CD14-positive monocyte (primary cell): Measurements from ENCODE around the gene NDUFS5. TPM values are rescaled to one million over a fixed set of nuclear protein-coding genes. Genes with fewer than 3 reads are reported as not detected.
"Not testable (repeated sequence)": the region's sequence is repeated elsewhere in the genome, so short reads cannot be mapped to it uniquely, and the experiment has no call there.

ENCODE experiments used
- DNase-seq, 3 donors: peaks; one replicate each; pipeline ENCODE4 v3.0.0-alpha.2; 2011 to 2022
- H2AFZ ChIP-seq: 2 replicates; pipeline ENCODE4 v1.6.0; 2012; ENCODE audit warnings: mild to moderate bottlenecking, low read depth, low read length, inconsistent platforms; ENCODE audit not compliant: insufficient read depth, poor library complexity, severe bottlenecking
- H3K27ac ChIP-seq, 2 donors: 1 replicate in 1 of 2; 2 replicates in 1 of 2; pipeline ENCODE4 v1.5.1; 2012 to 2013; ENCODE audit warnings: low read length in 2 of 2, control low read depth in 1 of 2, inconsistent platforms in 1 of 2, low read depth in 1 of 2, mild to moderate bottlenecking in 1 of 2
- H3K27me3 ChIP-seq, 2 donors: one replicate each; pipeline versions ENCODE4 v1.6.0 to v1.6.1; 2011 to 2013; ENCODE audit warnings: low read length in 2 of 2; ENCODE audit not compliant: control insufficient read depth in 2 of 2, insufficient read depth in 2 of 2
- H3K36me3 ChIP-seq, 2 donors: replicated peaks in 1 of 2; 1 replicate in 1 of 2; 2 replicates in 1 of 2; pipeline versions ENCODE4 v1.5.1 to v1.6.1; 2012 to 2013; ENCODE audit warnings: low read length in 2 of 2, control low read depth in 1 of 2, inconsistent platforms in 1 of 2, mild to moderate bottlenecking in 1 of 2; ENCODE audit not compliant: insufficient read depth in 2 of 2, control insufficient read depth in 1 of 2
- H3K4me1 ChIP-seq, 2 donors: 1 replicate in 1 of 2; 2 replicates in 1 of 2; pipeline versions ENCODE4 v1.5.1 to v1.6.1; 2012 to 2013; ENCODE audit warnings: low read length in 2 of 2, control low read depth in 1 of 2, inconsistent platforms in 1 of 2, mild to moderate bottlenecking in 1 of 2, moderate library complexity in 1 of 2; ENCODE audit not compliant: insufficient read depth in 2 of 2, control insufficient read depth in 1 of 2
- H3K4me2 ChIP-seq: replicated peaks from 2 replicates; pipeline ENCODE3; 2012; ENCODE audit warnings: low read length, moderate library complexity, mild to moderate bottlenecking; ENCODE audit not compliant: poor library complexity, severe bottlenecking; ENCODE audit errors: extremely low read depth
- H3K4me3 ChIP-seq, 3 experiments: fragments of 200-600 bp in 1 of 3; sonication (generic) in 1 of 3; replicated peaks in 1 of 3; 1 replicate in 2 of 3; 2 replicates in 1 of 3; pipeline ENCODE4 v1.5.1; 2011 to 2013; ENCODE audit warnings: low read length in 3 of 3, mild to moderate bottlenecking in 3 of 3, control low read depth in 2 of 3, low read depth in 2 of 3, inconsistent platforms in 1 of 3, moderate library complexity in 1 of 3
- H3K79me2 ChIP-seq: 2 replicates; pipeline ENCODE4 v1.6.0; 2012; ENCODE audit warnings: mild to moderate bottlenecking, control low read depth, inconsistent platforms, low read length, moderate library complexity; ENCODE audit not compliant: insufficient read depth
- H3K9ac ChIP-seq: 2 replicates; pipeline ENCODE4 v1.6.0; 2017; ENCODE audit warnings: low read length, mild to moderate bottlenecking; ENCODE audit not compliant: insufficient read depth, poor library complexity, severe bottlenecking
- H3K9me3 ChIP-seq, 2 donors: replicated peaks in 1 of 2; 1 replicate in 1 of 2; 2 replicates in 1 of 2; pipeline versions ENCODE4 v1.5.1 to v1.6.1; 2012 to 2013; ENCODE audit warnings: low read length in 2 of 2, control low read depth in 1 of 2; ENCODE audit not compliant: control insufficient read depth in 1 of 2, insufficient read depth in 1 of 2
- H4K20me1 ChIP-seq: 2 replicates; pipeline ENCODE4 v1.6.0; 2012; ENCODE audit warnings: mild to moderate bottlenecking, low read length, control low read depth, moderate library complexity; ENCODE audit not compliant: insufficient read depth
- H3K27ac Mint-ChIP-seq, 7 donors: one replicate each; pipeline ENCODE4 v1.8.0; 2020; ENCODE audit warnings: mild to moderate bottlenecking in 7 of 7, mixed read lengths in 7 of 7, moderate library complexity in 6 of 7, inconsistent platforms in 2 of 7
- H3K27me3 Mint-ChIP-seq, 3 donors: one replicate each; pipeline ENCODE4 v1.8.0; 2021 to 2022; ENCODE audit warnings: low read depth in 3 of 3, mild to moderate bottlenecking in 3 of 3, mixed read lengths in 3 of 3, moderate library complexity in 3 of 3, inconsistent platforms in 1 of 3
- H3K36me3 Mint-ChIP-seq, 2 donors: one replicate each; pipeline ENCODE4 v1.8.0; 2020; ENCODE audit warnings: mixed read lengths in 2 of 2, inconsistent platforms in 1 of 2, mild to moderate bottlenecking in 1 of 2
- H3K4me1 Mint-ChIP-seq: one replicate; pipeline ENCODE4 v1.8.0; 2020; ENCODE audit warnings: mild to moderate bottlenecking, mixed read lengths
- H3K4me3 Mint-ChIP-seq, 2 donors: one replicate each; pipeline ENCODE4 v1.8.0; 2020; ENCODE audit warnings: mild to moderate bottlenecking in 2 of 2, mixed read lengths in 2 of 2, moderate library complexity in 1 of 2
- H3K9me3 Mint-ChIP-seq, 7 donors: one replicate each; pipeline ENCODE4 v1.8.0; 2020 to 2022; ENCODE audit warnings: mixed read lengths in 7 of 7, mild to moderate bottlenecking in 6 of 7, moderate library complexity in 6 of 7, inconsistent platforms in 2 of 7
- WGBS: methylation state at CpG from one replicate; pipeline ENCODE4 v1.1.5; 2013; ENCODE audit warnings: missing lambda C conversion rate; ENCODE audit not compliant: insufficient coverage; 5-methylcytosine and 5-hydroxymethylcytosine counted together
- intact Hi-C, 2 donors: fragments of 100-400 bp; cut with micrococcal nuclease; formaldehyde crosslinking; loops; one replicate each; pipeline versions ENCODE4 v1.15.0 to v1.15.1; 2023
- polyA plus RNA-seq, 3 donors: library from polyadenylated mRNA; depleted of rRNA in 1 of 3; unstranded in 2 of 3; stranded (reverse) in 1 of 3; fragments of 300-500 nt in 2 of 3; fragments of >200 nt in 1 of 3; fragmentation: Illumina TruSeq in 2 of 3; gene quantifications; 1 replicate in 2 of 3; 2 replicates in 1 of 3; pipeline ENCODE4 v1.2.3, GENCODE V29; 2012 to 2021
- TF ChIP-seq, protein P1 (sequence below): fragments of 200-600 bp; IDR thresholded peaks from one replicate; pipeline ENCODE4 v1.8.0; 2022; ENCODE audit warnings: antibody characterized with exemption, mild to moderate bottlenecking

The NDUFS5 gene
- polyA plus RNA-seq, 3 donors = 119 to 463 (median 393) TPM

DNA sequence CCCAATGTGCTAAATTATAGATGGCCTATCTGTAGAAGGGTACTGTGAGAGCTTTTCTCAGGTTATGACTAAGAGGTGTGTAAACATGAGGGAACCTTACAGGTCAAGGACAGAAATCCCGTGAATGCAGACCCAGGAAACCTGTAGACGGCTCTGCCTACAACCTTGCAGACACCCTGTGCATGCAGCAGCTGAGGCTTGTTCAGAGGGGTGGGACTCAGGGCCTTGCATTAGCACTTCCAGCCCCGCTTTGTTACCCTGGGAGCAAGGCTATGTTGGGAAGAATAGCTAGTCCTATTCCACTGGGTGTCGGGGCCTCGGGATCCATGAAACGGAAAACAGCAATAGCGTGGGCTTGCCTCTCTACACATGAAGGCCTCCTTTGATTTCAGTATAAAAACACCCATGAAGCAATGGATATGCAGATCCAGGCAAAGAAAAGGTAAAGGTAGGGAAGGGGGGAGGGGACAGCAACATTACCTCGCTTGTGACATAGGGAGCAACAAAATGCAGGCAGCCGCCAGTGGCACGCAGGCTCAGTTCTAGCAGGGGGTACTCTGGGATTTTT is 9.5 kb upstream of the NDUFS5 start:
- Histone ChIP-seq H3K27me3 (no peaks in the 10 kb centered on the region), H3K4me1 (no peaks in the 10 kb centered on the region), H3K9me3 (no peaks in the 10 kb centered on the region), H3K79me2 (no peaks in the 10 kb centered on the region), H3K9ac (no peak overlapping the region), H3K4me3 (no peak overlapping the region), H3K4me2 (no peak overlapping the region), H4K20me1 (no peaks in the 10 kb centered on the region), H3K36me3 (peaks cover 6 to 8% of the 10 kb centered on the region in 2 donors), H3K27ac (no peak overlapping the region), H2AFZ (no peak overlapping the region)
- H3K4me1 Mint-ChIP-seq = no peaks in the 10 kb centered on the region
- H3K27me3 Mint-ChIP-seq = peaks cover 0 to 4% (median 1%) of the 10 kb centered on the region in 3 donors
- 90% methylated on average over 4 of the region's 10 CpGs for WGBS
- no peak overlapping the region for H3K27ac Mint-ChIP-seq
- no peak overlapping the region for H3K4me3 Mint-ChIP-seq
- no peak for DNase-seq
- intact Hi-C loops = no loop called here
- H3K36me3 Mint-ChIP-seq = peaks cover 18 to 23% of the 10 kb centered on the region in 2 donors
- TF ChIP-seq, protein P1, sequence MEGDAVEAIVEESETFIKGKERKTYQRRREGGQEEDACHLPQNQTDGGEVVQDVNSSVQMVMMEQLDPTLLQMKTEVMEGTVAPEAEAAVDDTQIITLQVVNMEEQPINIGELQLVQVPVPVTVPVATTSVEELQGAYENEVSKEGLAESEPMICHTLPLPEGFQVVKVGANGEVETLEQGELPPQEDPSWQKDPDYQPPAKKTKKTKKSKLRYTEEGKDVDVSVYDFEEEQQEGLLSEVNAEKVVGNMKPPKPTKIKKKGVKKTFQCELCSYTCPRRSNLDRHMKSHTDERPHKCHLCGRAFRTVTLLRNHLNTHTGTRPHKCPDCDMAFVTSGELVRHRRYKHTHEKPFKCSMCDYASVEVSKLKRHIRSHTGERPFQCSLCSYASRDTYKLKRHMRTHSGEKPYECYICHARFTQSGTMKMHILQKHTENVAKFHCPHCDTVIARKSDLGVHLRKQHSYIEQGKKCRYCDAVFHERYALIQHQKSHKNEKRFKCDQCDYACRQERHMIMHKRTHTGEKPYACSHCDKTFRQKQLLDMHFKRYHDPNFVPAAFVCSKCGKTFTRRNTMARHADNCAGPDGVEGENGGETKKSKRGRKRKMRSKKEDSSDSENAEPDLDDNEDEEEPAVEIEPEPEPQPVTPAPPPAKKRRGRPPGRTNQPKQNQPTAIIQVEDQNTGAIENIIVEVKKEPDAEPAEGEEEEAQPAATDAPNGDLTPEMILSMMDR = no peak
- peaks cover 0 to 3% (median 0%) of the 10 kb centered on the region in 7 donors for H3K9me3 Mint-ChIP-seq

DNA sequence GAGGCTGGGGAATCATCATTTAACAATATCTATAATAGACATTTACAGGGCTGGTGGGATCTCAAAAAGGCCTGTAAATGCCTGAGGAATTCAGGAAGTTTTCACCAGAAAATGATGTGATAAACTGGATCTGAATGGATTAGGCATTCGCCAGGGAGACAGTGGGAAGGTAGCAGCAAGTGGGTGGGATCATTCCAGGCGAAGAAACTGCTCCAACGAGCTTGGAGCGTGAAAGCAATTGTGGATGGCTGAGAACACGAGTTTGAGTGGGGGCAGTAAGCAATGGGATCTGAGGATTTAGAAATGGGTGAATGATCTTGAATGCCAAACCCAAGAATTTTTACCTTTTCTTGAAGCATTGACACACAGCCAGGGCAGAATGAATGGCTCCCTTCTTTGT is 8.9 kb upstream of the NDUFS5 start:
- no peak overlapping the region for H3K27ac ChIP-seq
- H2AFZ ChIP-seq = no peak overlapping the region
- no peak overlapping the region for H3K4me3 ChIP-seq
- H3K36me3 ChIP-seq = peaks cover 0 to 3% of the 10 kb centered on the region in 2 donors
- H3K79me2 ChIP-seq = no peaks in the 10 kb centered on the region
- no peak overlapping the region for H3K4me3 Mint-ChIP-seq
- H3K27me3 Mint-ChIP-seq = peaks cover 1 to 4% (median 3%) of the 10 kb centered on the region in 3 donors
- H3K9me3 ChIP-seq = no peaks in the 10 kb centered on the region
- peaks cover 0 to 3% (median 0%) of the 10 kb centered on the region in 7 donors for H3K9me3 Mint-ChIP-seq
- peaks cover 12 to 17% of the 10 kb centered on the region in 2 donors for H3K36me3 Mint-ChIP-seq
- no peak overlapping the region for H3K27ac Mint-ChIP-seq
- H3K4me2 ChIP-seq = no peak overlapping the region
- no peak overlapping the region for H3K9ac ChIP-seq
- TF ChIP-seq, protein P1 = no peak
- intact Hi-C loops = no loop called here
- no peaks in the 10 kb centered on the region for H3K27me3 ChIP-seq
- H4K20me1 ChIP-seq = no peaks in the 10 kb centered on the region
- no peak for DNase-seq
- WGBS = 98% methylated on average over 4 of the region's 5 CpGs
- no peaks in the 10 kb centered on the region for H3K4me1 Mint-ChIP-seq
- no peaks in the 10 kb centered on the region for H3K4me1 ChIP-seq

DNA sequence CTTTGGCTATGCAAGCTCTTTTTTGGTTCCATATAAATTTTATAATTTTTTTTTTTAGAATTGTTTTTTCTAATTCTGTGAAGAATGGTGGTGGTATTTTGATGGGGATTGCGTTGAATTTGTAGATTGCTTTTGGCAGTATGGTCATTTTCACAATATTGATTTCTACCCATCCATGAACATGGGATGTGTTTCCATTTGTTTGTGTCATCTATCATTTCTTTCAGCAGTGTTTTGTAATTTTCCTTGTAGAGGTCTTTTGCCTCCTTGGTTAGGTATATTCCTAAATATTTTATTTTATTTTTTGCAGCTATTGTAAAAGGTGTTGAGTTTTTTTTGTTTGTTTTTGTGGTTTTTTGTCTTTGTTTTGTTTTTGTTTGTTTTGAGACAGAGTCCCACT is 5.7 kb upstream of the NDUFS5 start:
- H3K9me3 ChIP-seq, DNase-seq, H3K27ac Mint-ChIP-seq, H2AFZ ChIP-seq, H3K4me1 ChIP-seq, H3K27me3 Mint-ChIP-seq, H3K4me3 Mint-ChIP-seq, H3K27ac ChIP-seq, H3K4me2 ChIP-seq, H3K79me2 ChIP-seq, H3K4me3 ChIP-seq, H3K27me3 ChIP-seq, H3K4me1 Mint-ChIP-seq, intact Hi-C loops, H4K20me1 ChIP-seq, H3K9me3 Mint-ChIP-seq, H3K36me3 Mint-ChIP-seq, H3K36me3 ChIP-seq, H3K9ac ChIP-seq: not testable (repeated sequence)
- WGBS = no CpG with 5 or more reads among the region's 1 CpG
